Activated T-cell treated with anti-CD3 and anti-CD28 coated beads for 24 hours (primary cell): ENCODE results near the gene C3.
"Not testable (repeated sequence)": the region's sequence is repeated elsewhere in the genome, so short reads cannot be mapped to it uniquely, and the experiment has no call there.

Source experiments
- DNase-seq: peaks from one replicate; pipeline ENCODE4 v3.0.0-alpha.2; 2020; ENCODE audit warnings: low read depth

The C3 gene

DNA sequence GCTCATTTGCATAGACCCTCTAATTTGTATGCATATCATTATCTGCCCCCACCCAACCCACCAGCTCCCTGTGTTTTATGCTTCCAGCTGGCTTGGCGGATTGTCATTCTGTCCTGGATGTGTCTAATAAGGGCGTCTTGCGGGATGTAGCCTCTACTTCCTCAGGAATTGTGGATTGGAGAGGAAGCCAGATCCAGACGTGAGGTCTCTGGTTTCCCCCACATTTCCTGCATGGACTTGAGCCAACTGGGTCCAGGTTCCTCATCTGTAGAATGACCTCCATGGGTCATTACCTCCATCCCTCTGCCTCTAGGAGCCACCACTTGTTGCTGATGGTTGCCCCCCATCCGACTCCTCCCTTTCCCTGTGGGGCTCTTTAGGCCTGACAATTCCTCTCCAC is 57.7 kb downstream of the C3 start:
- no peak for DNase-seq

DNA sequence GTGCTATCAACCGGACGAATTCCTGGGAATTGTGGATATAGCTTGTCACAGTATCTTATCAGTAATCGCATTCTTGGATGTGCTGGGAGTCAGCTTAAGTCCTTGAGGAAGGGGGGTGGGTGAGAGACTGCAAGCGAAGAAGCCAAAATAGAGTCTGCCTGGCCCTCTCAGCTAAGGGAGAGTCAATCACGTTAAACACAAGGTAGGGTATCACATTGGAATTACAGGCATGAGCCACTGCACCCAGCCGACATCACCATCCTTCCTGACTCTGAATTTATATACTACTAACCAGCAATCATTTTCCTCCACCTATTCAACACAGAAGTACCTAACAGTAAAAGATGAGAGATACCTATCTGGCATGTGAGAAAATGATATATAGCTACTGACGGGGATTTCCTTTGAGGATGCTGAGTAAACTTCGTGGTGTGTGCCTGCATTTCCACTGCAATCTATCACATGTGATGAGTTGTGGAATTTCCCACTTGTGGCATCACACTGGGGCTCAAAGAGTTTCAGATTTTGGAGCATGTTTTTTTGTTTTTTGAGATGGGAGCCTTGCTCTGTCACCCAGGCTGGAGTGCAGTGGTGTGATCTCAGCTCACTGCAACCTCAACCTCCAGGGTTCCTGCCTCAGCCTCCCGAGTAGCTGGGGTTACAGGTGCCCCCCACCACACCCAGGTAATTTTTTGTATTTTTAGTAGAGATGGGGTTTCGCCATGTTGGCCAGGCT is 58.8 kb downstream of the C3 start:
- DNase-seq, result peak; percentile 72

DNA sequence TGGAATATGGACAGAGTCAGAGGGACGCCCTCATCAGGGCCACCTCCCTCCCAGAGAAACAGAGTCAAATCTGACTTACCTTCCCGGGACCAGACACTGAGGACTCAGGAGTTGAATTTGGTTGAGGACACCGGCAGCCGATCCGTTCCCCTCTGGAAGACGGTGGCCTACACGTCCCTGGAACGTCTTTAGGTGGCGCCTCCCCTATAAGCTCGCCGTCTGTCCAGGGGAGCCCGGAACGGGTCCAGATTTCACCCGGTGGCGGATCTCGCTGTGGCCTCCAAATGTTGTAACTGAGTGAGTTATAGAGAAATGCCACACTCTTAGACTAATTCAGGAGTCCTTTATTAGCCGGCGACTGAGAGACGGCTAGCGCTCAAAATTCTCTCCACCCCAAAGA is 59.5 kb downstream of the C3 start:
- DNase-seq, result no peak

DNA sequence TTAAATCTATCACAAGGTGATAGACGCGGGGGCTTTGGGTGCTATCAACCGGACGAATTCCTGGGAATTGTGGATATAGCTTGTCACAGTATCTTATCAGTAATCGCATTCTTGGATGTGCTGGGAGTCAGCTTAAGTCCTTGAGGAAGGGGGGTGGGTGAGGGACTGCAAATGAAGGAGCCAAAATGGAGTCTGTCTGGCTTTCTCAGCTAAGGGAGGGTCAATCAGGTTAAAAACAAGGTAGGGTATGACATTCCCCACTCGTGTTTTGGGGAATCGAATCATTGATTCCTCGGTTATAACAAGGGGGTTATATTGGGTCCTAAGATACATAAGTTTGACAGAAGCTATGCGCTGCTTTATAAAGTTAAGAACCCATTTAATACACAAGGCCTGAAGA is 64.1 kb downstream of the C3 start:
- not testable (repeated sequence) for DNase-seq

DNA sequence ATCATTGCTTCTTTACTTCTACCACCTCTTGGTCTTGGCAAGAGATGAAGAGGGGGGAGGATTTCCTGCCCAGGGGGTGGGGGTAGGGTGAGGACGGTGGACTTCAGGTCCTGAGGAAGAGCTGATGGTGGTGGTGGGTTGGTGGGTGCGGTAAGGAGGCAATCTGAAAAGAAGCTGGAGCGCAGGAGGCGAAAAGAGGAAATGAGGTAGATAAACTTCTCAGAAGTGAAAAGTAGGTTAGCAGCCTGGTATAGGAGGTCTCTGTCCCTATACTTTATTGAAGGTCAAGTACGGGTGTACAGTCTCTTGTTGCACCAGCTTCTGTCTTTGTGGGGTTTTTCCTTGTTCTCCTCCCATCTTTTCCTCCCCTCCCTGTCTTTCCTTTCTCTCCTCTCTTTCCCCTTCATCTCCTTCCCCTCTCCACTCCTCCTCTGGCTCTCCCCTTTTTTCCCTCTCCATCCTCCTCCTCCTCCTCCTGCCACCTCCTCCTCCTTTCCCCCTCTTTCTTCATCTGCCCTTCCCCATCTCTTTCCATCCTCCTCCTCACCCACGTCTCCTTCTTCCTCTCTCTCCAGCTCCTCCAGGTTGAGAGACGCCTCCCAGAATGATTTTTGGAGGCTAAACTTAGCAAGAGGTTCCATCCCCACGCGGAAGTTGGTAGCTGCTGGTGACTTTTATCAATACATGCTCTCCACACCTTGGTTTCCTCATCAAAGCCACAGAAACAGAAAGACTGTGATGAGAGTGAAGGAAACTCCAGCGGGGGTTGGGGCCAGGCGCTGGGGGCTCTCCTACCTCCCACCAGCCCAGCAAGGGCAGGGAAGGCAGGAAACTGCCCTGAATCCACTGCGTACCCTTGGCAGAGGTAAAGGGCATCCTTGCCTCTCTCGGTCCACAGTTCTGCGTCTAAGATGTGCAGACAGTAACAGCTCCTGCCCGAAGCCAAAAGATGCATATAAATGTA is 65.8 kb downstream of the C3 start:
- DNase-seq, result peak; percentile 64

DNA sequence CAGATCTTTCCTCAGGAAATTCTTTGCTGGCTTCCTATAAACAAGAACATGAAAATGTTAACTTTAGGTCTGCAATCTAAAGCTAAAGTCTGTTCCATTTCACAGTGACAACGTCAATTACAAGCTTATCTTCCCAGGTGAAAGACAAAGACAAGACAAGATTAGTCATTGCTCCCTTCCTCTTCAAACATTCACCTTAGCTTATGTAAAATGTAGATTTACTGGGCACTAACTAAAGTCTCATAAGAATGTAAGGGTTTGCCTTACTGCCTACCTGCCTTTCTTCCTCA is 67.7 kb downstream of the C3 start:
- no peak for DNase-seq

DNA sequence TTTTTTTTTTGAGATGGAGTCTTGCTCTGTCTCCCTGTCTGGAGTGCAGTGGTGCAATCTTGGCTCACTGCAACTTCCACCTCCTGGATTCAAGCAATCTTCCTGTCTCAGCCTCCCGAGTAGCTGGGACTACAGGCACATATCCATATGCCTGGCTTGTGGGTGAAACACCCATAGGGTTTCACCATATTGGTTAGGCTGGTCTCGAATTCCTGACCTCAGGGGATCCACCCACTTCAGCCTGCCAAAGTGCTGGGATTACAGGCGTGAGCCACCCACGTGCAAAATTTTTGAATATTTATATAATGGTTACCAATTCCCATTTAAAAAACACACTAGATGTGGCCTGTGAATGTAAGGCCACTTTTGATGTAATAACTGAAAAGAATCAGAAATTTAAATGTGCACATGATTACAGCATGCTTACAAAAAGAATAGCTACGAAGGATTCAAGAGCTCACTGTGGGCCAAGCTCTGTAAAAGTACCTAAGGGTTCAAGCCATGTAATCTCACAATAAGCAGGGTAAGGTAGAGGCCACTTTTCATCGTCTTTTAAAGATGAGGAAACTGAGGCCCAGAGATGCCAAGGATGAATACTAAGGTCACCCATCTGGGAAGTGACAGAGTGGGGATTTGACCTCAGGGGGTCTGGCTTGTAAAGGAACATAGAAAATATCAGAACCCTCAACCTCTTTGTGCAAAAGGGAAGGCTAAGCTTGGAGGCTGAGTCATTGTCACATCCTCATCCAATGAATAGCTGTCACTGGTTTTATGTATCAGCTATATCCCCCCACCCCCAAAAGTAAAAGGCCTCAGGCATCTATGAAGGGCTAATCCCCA is 68.3 kb downstream of the C3 start:
- no peak for DNase-seq

DNA sequence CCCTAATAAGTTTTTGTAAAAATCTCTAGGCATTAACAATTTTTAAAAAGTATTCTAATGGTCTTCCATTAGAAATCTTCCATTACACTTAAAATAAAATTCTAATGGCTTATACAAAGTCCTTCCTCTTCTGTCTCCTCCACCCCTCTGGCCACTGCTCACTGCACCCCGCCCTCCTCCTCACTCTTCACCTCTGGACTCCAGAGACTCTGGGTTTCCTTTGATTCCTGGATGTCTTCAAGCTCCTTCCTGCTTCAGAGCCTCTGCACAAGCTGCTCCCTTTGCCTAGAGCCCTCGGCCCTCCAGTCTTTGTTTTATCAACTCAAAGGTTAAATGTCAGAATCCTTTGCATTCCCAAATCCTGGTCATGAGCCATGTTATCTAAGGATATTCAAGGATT is 71.3 kb downstream of the C3 start:
- no peak for DNase-seq

DNA sequence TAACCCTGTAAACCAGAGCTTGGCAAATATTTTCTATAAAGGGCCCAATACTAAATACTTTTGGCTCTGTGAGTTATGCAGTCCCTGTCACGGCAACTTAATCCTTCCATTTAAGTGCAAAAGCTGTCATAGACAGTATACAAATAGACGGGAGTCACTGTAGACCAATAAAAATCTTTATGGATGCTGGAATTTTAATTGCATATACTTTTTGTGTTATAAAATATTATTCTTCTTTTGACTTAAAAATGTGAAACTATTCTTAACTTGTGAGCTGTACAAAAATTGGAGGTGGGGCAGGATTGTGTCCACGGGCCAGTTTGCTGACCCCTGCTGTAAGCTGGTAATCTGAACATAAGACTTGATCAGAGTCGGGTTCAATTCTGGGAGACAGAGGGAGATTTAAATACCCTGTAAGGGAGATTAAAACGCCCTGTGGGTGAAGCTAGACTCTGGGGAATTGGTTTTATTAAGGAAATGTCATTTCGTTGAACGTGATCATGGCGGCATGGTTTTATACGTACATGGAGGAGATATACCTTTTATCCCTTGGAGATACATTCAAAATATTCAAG is 72.2 kb downstream of the C3 start:
- no peak for DNase-seq

DNA sequence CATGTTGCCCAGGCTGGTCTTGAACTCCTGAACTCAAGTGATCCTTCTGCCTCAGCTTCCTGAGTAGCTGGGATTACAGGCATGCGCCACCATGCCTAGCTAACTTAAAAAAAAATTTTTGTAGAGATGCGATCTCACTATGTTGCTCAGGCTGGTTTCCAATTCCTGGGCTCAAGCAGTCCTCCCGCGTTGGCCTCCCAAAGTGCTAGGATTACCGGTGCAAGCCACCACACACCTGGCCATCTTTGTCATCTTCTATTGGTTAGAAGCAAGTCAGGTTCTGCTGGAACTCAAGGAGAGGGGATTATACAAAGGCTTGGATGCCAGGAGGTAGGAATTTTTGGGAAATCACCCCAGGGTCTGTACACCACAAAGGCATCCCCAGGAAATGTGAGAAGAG is 75.7 kb downstream of the C3 start:
- no peak for DNase-seq

DNA sequence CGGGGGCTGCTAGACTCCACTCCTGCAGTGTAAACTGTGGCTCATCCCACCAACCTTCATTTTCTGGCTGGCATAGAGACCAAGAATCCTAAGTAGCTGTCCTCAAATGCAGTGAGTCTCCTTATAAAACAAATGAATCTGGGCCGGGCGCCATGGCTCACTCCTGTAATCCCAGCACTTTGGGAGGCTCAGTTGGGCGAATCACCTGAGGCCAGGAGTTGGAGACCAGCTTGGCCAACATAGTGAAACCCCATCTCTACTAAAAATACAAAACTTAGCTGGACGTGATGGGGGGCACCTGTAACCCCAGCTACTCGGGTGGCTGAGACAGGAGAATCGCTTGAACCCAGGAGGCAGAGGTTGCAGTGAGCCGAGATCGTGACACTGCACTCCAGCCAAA is 80.1 kb downstream of the C3 start:
- not testable (repeated sequence) for DNase-seq

DNA sequence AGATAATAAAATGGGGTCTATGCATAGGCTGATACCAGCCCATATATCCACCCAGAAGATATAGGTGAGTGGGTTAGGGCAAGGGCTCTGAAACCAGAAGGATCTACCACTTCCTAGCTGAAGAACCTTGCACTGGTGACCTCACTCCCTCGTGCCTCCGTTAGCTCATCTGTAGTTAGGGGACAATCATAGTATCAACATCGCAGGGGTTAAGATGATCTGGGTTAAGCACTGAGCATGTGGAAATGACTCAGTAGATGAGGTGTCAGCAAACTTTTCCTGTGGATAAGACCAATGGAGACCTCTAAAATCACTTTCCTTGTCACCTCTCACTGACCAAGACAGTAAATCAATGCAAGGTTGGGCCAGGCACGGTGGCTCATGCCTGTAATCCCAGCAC is 81.0 kb downstream of the C3 start:
- no peak for DNase-seq

DNA sequence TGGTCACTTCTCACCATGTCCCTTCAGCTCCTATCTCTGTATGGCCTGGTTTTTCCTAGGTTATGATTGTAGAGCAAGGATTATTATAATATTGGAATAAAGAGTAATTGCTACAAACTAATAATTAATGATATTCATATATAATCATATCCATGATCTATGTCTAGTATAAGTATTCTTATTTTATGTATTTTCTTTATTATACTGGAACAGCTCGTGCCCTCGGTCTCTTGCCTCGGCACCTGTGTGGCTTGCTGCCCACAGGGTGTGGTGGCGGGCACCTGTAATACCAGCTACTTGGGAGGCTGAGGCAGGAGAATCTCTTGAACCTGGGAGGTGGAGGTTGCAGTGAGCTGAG is 87.0 kb downstream of the C3 start:
- DNase-seq, result not testable (repeated sequence)

DNA sequence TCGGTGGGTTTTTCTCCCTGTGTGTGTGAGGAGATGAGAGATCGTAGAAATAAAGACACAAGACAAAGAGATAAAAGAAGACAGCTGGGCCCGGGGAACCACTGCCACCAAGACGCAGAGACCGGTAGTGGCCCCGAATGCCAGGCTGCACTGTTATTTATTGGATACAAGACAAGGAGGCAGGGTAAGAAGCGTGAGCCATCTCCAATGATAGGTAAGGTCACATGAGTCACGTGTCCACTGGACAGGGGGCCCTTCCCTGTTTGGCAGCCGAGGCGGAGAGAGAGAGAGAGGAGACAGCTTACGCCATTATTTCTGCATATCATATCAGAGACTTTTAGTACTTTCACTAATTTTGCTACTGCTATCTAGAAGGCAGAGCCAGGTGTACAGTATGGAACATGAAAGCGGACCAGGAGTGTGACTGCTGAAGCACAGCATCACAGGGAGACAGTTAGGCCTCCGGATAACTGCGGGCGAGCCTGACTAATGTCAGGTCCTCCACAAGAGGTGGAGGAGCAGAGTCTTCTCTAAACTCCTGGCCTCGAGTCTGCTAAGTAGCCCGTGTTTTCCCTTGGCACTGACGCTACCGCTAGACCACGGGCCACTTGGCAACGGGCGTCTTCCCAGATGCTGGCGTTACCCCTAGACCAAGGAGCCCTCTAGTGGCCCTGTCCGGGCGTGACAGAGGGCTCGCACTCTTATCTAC is 87.5 kb downstream of the C3 start:
- peak; percentile 28 for DNase-seq

DNA sequence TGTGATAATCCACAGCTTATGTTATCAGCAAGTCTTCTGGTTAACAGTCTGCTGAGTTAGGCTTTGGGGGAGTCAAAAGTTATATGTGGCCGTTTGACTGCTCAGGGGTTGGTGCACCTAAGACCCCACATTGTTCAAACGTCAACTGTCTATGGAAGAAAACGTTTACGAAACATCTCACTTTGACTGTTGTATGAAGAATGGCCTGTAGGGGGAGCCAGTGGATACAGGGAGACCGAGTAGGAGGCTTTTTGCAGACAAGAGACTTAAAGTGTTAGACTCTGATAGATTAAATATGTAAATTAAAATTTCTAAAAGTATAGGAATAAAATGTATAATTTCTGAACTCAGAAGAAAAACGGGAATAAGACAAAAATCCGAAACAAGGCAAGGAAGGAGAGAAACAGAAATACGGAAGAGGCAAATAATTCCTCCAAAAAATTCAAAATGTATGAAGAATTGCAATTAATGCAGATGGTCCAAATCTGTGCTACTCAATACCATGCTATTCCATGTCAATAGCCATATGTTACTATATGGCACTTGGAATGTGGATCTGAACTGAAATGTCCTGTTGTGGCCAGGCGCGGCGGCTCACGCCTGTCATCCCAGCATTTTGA is 88.3 kb downstream of the C3 start:
- DNase-seq, result peak; percentile 82
